HPDE6-E6E7 (cell line): ENCODE results near the gene NTRK1.
A peak's percentile ranks its signal among the peaks of the same experiment; 100 is the strongest.
"Not testable (repeated sequence)": the region's sequence is repeated elsewhere in the genome, so short reads cannot be mapped to it uniquely, and the experiment has no call there.

Experiments used
- DNase-seq: peaks from one replicate; pipeline ENCODE4 v3.0.0; 2011; ENCODE audit warnings: missing footprints; ENCODE audit errors: extremely low spot score

The NTRK1 gene

GRCh38 chr1:156913809-156914387, 53.2 kb downstream of the NTRK1 start:
- DNase-seq: no peak

GRCh38 chr1:156914440-156914856, 53.8 kb downstream of the NTRK1 start:
- no peak for DNase-seq

- DNase-seq: no peak
Measured at GRCh38 chr1:156920233-156921052, 59.8 kb downstream of the NTRK1 start, which contains the start of gene LRRC71. TSS of gene LRRC71 (plus strand) at chr1:156920632. CDS start at chr1:156920804, 172 bp downstream.

- DNase-seq: no peak
Measured at GRCh38 chr1:156921053-156921529, 60.4 kb downstream of the NTRK1 start.

GRCh38 chr1:156922986-156923669, 62.5 kb downstream of the NTRK1 start:
- no peak for DNase-seq

- no peak for DNase-seq
Measured at GRCh38 chr1:156923670-156924477, 63.2 kb downstream of the NTRK1 start.

- no peak for DNase-seq
Measured at GRCh38 chr1:156924478-156925153, 64.0 kb downstream of the NTRK1 start.

GRCh38 chr1:156925154-156926010, 64.7 kb downstream of the NTRK1 start:
- no peak for DNase-seq

GRCh38 chr1:156926175-156926574, 65.5 kb downstream of the NTRK1 start:
- peak; percentile 39 for DNase-seq

GRCh38 chr1:156926695-156927094, 66.0 kb downstream of the NTRK1 start:
- not testable (repeated sequence) for DNase-seq

GRCh38 chr1:156927215-156928042, 66.8 kb downstream of the NTRK1 start:
- DNase-seq: peak; percentile 76

- DNase-seq: no peak
Measured at GRCh38 chr1:156928043-156928602, 67.5 kb downstream of the NTRK1 start.

GRCh38 chr1:156929596-156930238, 69.1 kb downstream of the NTRK1 start:
- no peak for DNase-seq

- DNase-seq: no peak
Measured at GRCh38 chr1:156930483-156930882, 69.8 kb downstream of the NTRK1 start.
